Measurements from ENCODE around the gene PFN2. TPM values are rescaled to one million over a fixed set of nuclear protein-coding genes. Genes with fewer than 3 reads are reported as not detected.

The PFN2 gene
- total and polyA plus RNA-seq, 2 donors (not counting 1 experiment from before 2014, with no cell fraction given) = 343 to 627 TPM

DNA sequence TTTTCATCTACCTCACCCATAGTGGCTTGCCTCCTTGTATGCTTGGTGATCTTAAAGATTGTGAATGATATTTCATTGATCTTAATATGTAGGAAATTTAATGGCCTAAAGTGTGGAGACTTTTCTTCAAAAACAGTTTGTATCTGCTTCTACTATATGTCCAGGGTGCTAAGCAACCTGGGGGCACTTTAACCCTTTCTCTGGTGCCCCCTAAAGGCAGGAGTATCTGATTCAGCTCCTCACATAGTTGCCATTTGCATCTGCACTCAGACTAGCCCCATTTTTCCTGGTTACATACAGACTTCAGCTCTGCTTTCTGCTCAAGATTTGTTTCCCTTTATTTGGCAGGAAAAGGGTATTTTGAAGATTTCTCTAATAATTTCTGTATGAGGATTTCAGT, 5.2 kb upstream of the PFN2 start:
- Histone ChIP-seq H3K4me1 (ENCODE audit: control insufficient read depth, extremely low read depth, insufficient read depth, low read length) (no peaks in the 10 kb centered on the region), H3K27me3 (ENCODE audit: control insufficient read depth, insufficient read depth, low read length) (no peaks in the 10 kb centered on the region), H3K79me2 (ENCODE audit: control insufficient read depth, insufficient read depth, low read length) (peaks cover 12% of the 10 kb centered on the region), H4K20me1 (ENCODE audit: control insufficient read depth, extremely low read depth, insufficient read depth, low read length) (no peaks in the 10 kb centered on the region), H3K36me3 (ENCODE audit: control insufficient read depth, insufficient read depth, low read length) (no peaks in the 10 kb centered on the region), H3K4me3 (replicated peaks in 1 of 4; ENCODE audit: control extremely low read depth in 1 of 4, insufficient read depth in 1 of 4, low read depth in 3 of 4, low read length in 4 of 4) (no peak overlapping the region), H3K9me3 (ENCODE audit: control insufficient read depth, insufficient read depth, low read depth, low read length) (no peaks in the 10 kb centered on the region), H3K4me2 (ENCODE audit: extremely low read depth, insufficient read depth, low read length) (no peak overlapping the region), H3K9ac (ENCODE audit: insufficient read depth, low read length) (no peak overlapping the region), H3K27ac (ENCODE audit: insufficient read depth, low read length) (no peak overlapping the region), H2AFZ (ENCODE audit: low read length) (no peak overlapping the region)
- TF ChIP-seq EZH2 (IDR thresholded peaks at IDR 0.05; ENCODE audit: low read length, missing control alignments) = no peak
- TF ChIP-seq, protein P1, sequence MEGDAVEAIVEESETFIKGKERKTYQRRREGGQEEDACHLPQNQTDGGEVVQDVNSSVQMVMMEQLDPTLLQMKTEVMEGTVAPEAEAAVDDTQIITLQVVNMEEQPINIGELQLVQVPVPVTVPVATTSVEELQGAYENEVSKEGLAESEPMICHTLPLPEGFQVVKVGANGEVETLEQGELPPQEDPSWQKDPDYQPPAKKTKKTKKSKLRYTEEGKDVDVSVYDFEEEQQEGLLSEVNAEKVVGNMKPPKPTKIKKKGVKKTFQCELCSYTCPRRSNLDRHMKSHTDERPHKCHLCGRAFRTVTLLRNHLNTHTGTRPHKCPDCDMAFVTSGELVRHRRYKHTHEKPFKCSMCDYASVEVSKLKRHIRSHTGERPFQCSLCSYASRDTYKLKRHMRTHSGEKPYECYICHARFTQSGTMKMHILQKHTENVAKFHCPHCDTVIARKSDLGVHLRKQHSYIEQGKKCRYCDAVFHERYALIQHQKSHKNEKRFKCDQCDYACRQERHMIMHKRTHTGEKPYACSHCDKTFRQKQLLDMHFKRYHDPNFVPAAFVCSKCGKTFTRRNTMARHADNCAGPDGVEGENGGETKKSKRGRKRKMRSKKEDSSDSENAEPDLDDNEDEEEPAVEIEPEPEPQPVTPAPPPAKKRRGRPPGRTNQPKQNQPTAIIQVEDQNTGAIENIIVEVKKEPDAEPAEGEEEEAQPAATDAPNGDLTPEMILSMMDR (conservative IDR thresholded peaks at IDR 0.05 in 1 of 2, IDR thresholded peaks at IDR 0.05 in 1 of 2; ENCODE audit: low read depth in 1 of 2, low read length in 2 of 2) = no peak
- no peak for DNase-seq (ENCODE audit: low read depth in 2 of 2)

DNA sequence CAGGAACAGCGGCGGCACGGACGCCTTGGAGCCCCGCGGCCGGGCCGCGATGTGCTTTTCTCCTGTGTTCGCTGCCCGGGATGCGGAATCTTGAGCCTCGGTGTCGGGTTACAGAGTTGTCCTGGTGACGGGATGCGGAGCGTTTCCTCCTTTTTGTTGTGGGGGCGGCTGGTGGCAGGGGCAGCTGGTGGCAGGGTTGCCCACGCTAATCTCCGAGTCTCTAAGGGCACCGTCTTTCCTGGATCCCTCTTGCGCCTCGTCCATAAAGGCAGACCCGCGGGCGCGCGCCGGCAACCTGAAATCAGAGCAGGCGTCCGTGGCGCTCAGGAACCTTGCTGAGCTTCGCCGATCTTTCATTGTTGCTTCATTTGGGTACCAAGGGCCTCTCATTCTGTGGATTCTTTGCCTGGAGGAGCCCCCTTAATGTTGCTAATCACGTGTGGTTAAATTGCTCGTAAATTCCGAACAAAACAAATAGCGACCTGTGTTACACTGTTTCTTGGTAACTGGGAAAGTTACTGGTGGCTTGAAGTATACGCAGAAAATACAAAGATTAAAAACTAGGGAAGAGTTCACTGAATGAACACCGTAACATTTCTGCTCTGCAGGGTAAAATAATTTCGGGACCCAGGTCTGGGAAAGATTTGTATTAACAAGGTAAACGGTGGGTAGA, 844 bp upstream of the PFN2 start:
- no peaks in the 10 kb centered on the region for H3K36me3 ChIP-seq (ENCODE audit: control insufficient read depth, insufficient read depth, low read length)
- H3K27ac ChIP-seq (ENCODE audit: insufficient read depth, low read length) = peak overlapping the region; percentile 81
- no peak for TF ChIP-seq EZH2 (IDR thresholded peaks at IDR 0.05; ENCODE audit: low read length, missing control alignments)
- TF ChIP-seq, protein P1 (conservative IDR thresholded peaks at IDR 0.05 in 1 of 2, IDR thresholded peaks at IDR 0.05 in 1 of 2; ENCODE audit: low read depth in 1 of 2, low read length in 2 of 2) = no peak
- no peaks in the 10 kb centered on the region for H3K27me3 ChIP-seq (ENCODE audit: control insufficient read depth, insufficient read depth, low read length)
- H3K79me2 ChIP-seq (ENCODE audit: control insufficient read depth, insufficient read depth, low read length) = peaks cover 53% of the 10 kb centered on the region
- H3K4me2 ChIP-seq (ENCODE audit: extremely low read depth, insufficient read depth, low read length) = peak overlapping the region; percentile 99
- peak overlapping the region; percentile 88 for H3K9ac ChIP-seq (ENCODE audit: insufficient read depth, low read length)
- peak; percentile 75 for DNase-seq (ENCODE audit: low read depth in 2 of 2)
- no peaks in the 10 kb centered on the region for H3K9me3 ChIP-seq (ENCODE audit: control insufficient read depth, insufficient read depth, low read depth, low read length)
- peak overlapping the region; percentile 73 to 86 (median 77) for H3K4me3 ChIP-seq (replicated peaks in 1 of 4; ENCODE audit: control extremely low read depth in 1 of 4, insufficient read depth in 1 of 4, low read depth in 3 of 4, low read length in 4 of 4)
- H3K4me1 ChIP-seq (ENCODE audit: control insufficient read depth, extremely low read depth, insufficient read depth, low read length) = peaks cover 6% of the 10 kb centered on the region
- peak overlapping the region; percentile 55 for H2AFZ ChIP-seq (ENCODE audit: low read length)
- no peaks in the 10 kb centered on the region for H4K20me1 ChIP-seq (ENCODE audit: control insufficient read depth, extremely low read depth, insufficient read depth, low read length)

DNA sequence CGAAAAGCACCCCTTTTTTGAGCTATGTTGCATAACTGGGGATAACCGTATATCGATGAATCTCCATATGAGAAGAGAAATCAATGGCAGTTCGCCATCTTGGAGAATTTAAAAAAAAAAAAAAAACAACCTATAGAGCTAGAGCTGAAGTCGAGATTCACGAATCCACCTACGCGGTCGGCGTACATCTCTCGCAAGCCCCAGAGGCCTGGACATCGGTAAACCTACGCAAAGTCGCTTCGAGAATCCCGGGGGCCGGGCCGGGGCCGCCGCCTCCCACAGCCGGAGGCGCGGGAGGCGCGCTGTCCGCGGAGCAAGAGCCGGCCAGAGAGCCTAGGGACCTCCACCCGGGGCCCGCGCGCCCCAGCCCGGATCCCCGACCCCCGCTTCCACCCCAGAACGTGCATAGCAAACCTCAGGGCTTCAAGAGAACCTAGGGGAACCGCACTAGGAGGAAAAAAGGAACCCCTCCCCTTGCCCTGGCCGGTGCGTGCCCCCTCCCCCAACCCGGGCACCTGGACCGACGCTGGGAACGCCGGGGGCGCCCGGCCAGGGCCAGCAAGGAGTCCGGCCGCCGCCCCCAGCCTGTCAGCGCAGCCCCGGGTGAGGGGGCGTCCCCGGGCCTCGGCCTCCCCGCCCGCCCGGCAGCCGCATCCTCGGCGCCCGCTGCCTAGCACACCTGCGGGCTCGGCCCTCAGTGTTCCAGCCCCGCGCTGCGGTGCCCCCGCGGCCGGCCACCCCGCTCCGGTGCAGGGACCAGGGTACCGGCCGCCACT, 567 bp downstream of the PFN2 start:
- peak; percentile 81 to 94 for DNase-seq (ENCODE audit: low read depth in 2 of 2)
- peak overlapping the region; percentile 88 for H3K9ac ChIP-seq (ENCODE audit: insufficient read depth, low read length)
- peaks cover 67% of the 10 kb centered on the region for H3K79me2 ChIP-seq (ENCODE audit: control insufficient read depth, insufficient read depth, low read length)
- H2AFZ ChIP-seq (ENCODE audit: low read length) = peak overlapping the region; percentile 56
- TF ChIP-seq EZH2 (IDR thresholded peaks at IDR 0.05; ENCODE audit: low read length, missing control alignments) = no peak
- TF ChIP-seq, protein P1 (conservative IDR thresholded peaks at IDR 0.05 in 1 of 2, IDR thresholded peaks at IDR 0.05 in 1 of 2; ENCODE audit: low read depth in 1 of 2, low read length in 2 of 2) = no peak
- H3K4me3 ChIP-seq (replicated peaks in 1 of 4; ENCODE audit: control extremely low read depth in 1 of 4, insufficient read depth in 1 of 4, low read depth in 3 of 4, low read length in 4 of 4) = peak overlapping the region; percentile 73 to 87 (median 81)
- peaks cover 2% of the 10 kb centered on the region for H3K36me3 ChIP-seq (ENCODE audit: control insufficient read depth, insufficient read depth, low read length)
- H4K20me1 ChIP-seq (ENCODE audit: control insufficient read depth, extremely low read depth, insufficient read depth, low read length) = no peaks in the 10 kb centered on the region
- peak overlapping the region; percentile 84 for H3K4me2 ChIP-seq (ENCODE audit: extremely low read depth, insufficient read depth, low read length)
- peak overlapping the region; percentile 81 for H3K27ac ChIP-seq (ENCODE audit: insufficient read depth, low read length)
- no peaks in the 10 kb centered on the region for H3K9me3 ChIP-seq (ENCODE audit: control insufficient read depth, insufficient read depth, low read depth, low read length)
- peaks cover 6% of the 10 kb centered on the region for H3K4me1 ChIP-seq (ENCODE audit: control insufficient read depth, extremely low read depth, insufficient read depth, low read length)
- H3K27me3 ChIP-seq (ENCODE audit: control insufficient read depth, insufficient read depth, low read length) = no peaks in the 10 kb centered on the region

Data from fibroblast of lung (primary cell).